Keratinocyte (primary cell): Measurements from ENCODE around the gene ASIC2. TPM values are rescaled to one million over a fixed set of nuclear protein-coding genes. Genes with fewer than 3 reads are reported as not detected.

Experiments
- DNase-seq: peaks from one replicate; pipeline ENCODE4 v3.0.0-alpha.2; 2011; ENCODE audit warnings: low read depth, missing footprints, low spot score
- FAIRE-seq: peaks from 2 replicates; lab custom pipeline; 2011; peaks lifted over from hg19 to GRCh38; lab: Jason Lieb, UNC
- H2AFZ ChIP-seq: 2 replicates; pipeline ENCODE4 v1.6.0; 2012; ENCODE audit warnings: low read length, control low read depth, inconsistent platforms; ENCODE audit not compliant: control insufficient read depth
- H3K27ac ChIP-seq: 2 replicates; pipeline ENCODE4 v1.5.1; 2011; ENCODE audit warnings: low read length; ENCODE audit not compliant: control insufficient read depth, insufficient read depth
- H3K27me3 ChIP-seq: 3 replicates; pipeline ENCODE4 v1.6.0; 2011; ENCODE audit warnings: low read length; ENCODE audit not compliant: control insufficient read depth, insufficient read depth; ENCODE audit errors: extremely low read depth
- H3K36me3 ChIP-seq, 2 experiments: 2 replicates in 1 of 2; 3 replicates in 1 of 2; pipeline ENCODE4 v1.5.1; 2011; ENCODE audit warnings: low read length in 2 of 2, mild to moderate bottlenecking in 1 of 2; ENCODE audit not compliant: control insufficient read depth in 2 of 2, insufficient read depth in 2 of 2; ENCODE audit errors: extremely low read depth in 1 of 2
- H3K4me1 ChIP-seq: 3 replicates; pipeline ENCODE4 v1.5.1; 2011; ENCODE audit warnings: low read length; ENCODE audit not compliant: control insufficient read depth, insufficient read depth; ENCODE audit errors: extremely low read depth
- H3K4me2 ChIP-seq: 3 replicates; pipeline ENCODE4 v1.6.0; 2011; ENCODE audit warnings: low read depth, low read length; ENCODE audit not compliant: control insufficient read depth, insufficient read depth; ENCODE audit errors: extremely low read depth
- H3K4me3 ChIP-seq, 3 experiments: fragments of 200-600 bp in 1 of 3; sonication (generic) in 1 of 3; 2 replicates in 2 of 3; 3 replicates in 1 of 3; pipeline ENCODE4 v1.5.1; 2011 to 2016; ENCODE audit warnings: low read length in 3 of 3, mild to moderate bottlenecking in 3 of 3, control low read depth in 2 of 3, inconsistent platforms in 1 of 3, low read depth in 1 of 3, mixed read lengths in 1 of 3, mixed run types in 1 of 3, moderate library complexity in 1 of 3; ENCODE audit not compliant: control insufficient read depth in 2 of 3, insufficient read depth in 2 of 3; ENCODE audit errors: extremely low read depth in 1 of 3
- H3K79me2 ChIP-seq: 2 replicates; pipeline ENCODE4 v1.6.0; 2012; ENCODE audit warnings: low read length; ENCODE audit not compliant: control insufficient read depth, insufficient read depth
- H3K9ac ChIP-seq: 3 replicates; pipeline ENCODE4 v1.6.0; 2011; ENCODE audit warnings: low read length; ENCODE audit not compliant: control insufficient read depth, insufficient read depth; ENCODE audit errors: extremely low read depth
- H3K9me1 ChIP-seq: 3 replicates; pipeline ENCODE4 v1.6.0; 2011; ENCODE audit warnings: low read length; ENCODE audit not compliant: control insufficient read depth, insufficient read depth; ENCODE audit errors: extremely low read depth
- H3K9me3 ChIP-seq: 2 replicates; pipeline ENCODE4 v1.5.1; 2012; ENCODE audit warnings: low read depth, low read length; ENCODE audit not compliant: control insufficient read depth
- H4K20me1 ChIP-seq: 3 replicates; pipeline ENCODE4 v1.6.0; 2011; ENCODE audit warnings: low read length; ENCODE audit not compliant: control insufficient read depth, insufficient read depth; ENCODE audit errors: extremely low read depth
- CTCF ChIP-seq, 3 experiments: IDR thresholded peaks in 1 of 3; conservative IDR thresholded peaks in 1 of 3; optimal IDR thresholded peaks in 1 of 3; 2 replicates in 2 of 3; 3 replicates in 1 of 3; pipeline versions ENCODE3 to v1.5.1; 2011; ENCODE audit warnings: low read length in 3 of 3, mild to moderate bottlenecking in 3 of 3, moderate library complexity in 2 of 3, control low read depth in 1 of 3, inconsistent platforms in 1 of 3; ENCODE audit not compliant: insufficient read depth in 2 of 3; ENCODE audit errors: extremely low read depth in 1 of 3
- EZH2 ChIP-seq: IDR thresholded peaks from one replicate; pipeline ENCODE4 v1.6.1; 2012; ENCODE audit warnings: inconsistent platforms, mild to moderate bottlenecking, low read length, moderate library complexity
- dilution Hi-C: fragments of 300-500 bp; cut with MboI; formaldehyde crosslinking; loops from one replicate; pipeline ENCODE4 v1.7.0; 2020; ENCODE audit warnings: low sequenced_read_pairs; ENCODE audit not compliant: extremely low pct_ligation_motif_present
- polyA plus RNA-seq, 5 experiments: library from polyadenylated mRNA; depleted of rRNA in 3 of 5; stranded (reverse) in 3 of 5; stranded (forward) in 1 of 5; unstranded in 1 of 5; fragments of >200 nt; gene quantifications; 1 replicate in 1 of 5; 2 replicates in 3 of 5; 3 replicates in 1 of 5; pipeline versions ENCODE4 v1.2.1 to v1.2.3, GENCODE V29; 2011 to 2012; ENCODE audit warnings: missing spikeins in 2 of 5, low read depth in 1 of 5, low replicate concordance in 1 of 5

The ASIC2 gene
- polyA plus RNA-seq, 1 donor (not counting 4 experiments of a cell fraction or from before 2014, with no cell fraction given): not detected

GRCh38 chr17:33262266-33263123, 30.6 kb downstream of the ASIC2 start:
- no peaks in the 10 kb centered on the region for H3K9me1 ChIP-seq
- TF ChIP-seq CTCF (optimal IDR thresholded peaks at IDR 0.05 in 1 of 3, IDR thresholded peaks at IDR 0.05 in 1 of 3, conservative IDR thresholded peaks at IDR 0.05 in 1 of 3; ENCODE audit: extremely low read depth in 1 of 3, insufficient read depth in 2 of 3, low read length in 3 of 3) (no peak), EZH2 (no peak)
- no peak overlapping the region for H3K9ac ChIP-seq
- no peaks in the 10 kb centered on the region for H3K79me2 ChIP-seq
- FAIRE-seq: no peak
- H3K27me3 ChIP-seq: no peaks in the 10 kb centered on the region
- dilution Hi-C loops: no loop called here
- H3K4me3 ChIP-seq: no peak overlapping the region
- no peak overlapping the region for H2AFZ ChIP-seq
- no peaks in the 10 kb centered on the region for H3K36me3 ChIP-seq
- no peaks in the 10 kb centered on the region for H3K9me3 ChIP-seq
- peaks cover 9% of the 10 kb centered on the region for H3K4me1 ChIP-seq
- DNase-seq: no peak
- no peaks in the 10 kb centered on the region for H4K20me1 ChIP-seq
- no peak overlapping the region for H3K4me2 ChIP-seq
- H3K27ac ChIP-seq: no peak overlapping the region

DNA sequence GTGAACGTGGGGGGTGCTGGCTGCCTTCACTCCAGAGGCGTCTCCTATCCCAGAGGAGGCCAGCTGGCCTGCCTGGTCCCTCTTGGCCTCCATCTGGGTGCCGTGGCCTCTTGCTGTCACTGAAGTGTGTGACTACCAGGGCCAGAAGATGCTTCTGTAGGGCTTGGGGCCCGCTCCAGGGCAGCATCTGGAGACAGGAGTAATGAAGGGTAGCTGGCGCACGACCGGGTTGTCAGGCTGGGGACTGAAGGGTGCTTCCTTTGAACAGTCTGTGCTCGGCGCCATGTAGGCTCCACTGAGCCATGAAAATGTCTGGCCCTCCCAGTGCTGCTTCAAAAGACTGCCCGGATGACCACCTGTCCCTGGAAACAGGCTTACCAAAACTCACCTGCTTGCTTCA, 31.3 kb downstream of the ASIC2 start:
- H4K20me1 ChIP-seq: no peaks in the 10 kb centered on the region
- no peak for TF ChIP-seq EZH2
- no peak for TF ChIP-seq CTCF (optimal IDR thresholded peaks at IDR 0.05 in 1 of 3, IDR thresholded peaks at IDR 0.05 in 1 of 3, conservative IDR thresholded peaks at IDR 0.05 in 1 of 3; ENCODE audit: extremely low read depth in 1 of 3, insufficient read depth in 2 of 3, low read length in 3 of 3)
- no peaks in the 10 kb centered on the region for H3K27me3 ChIP-seq
- H3K36me3 ChIP-seq: no peaks in the 10 kb centered on the region
- no peaks in the 10 kb centered on the region for H3K9me3 ChIP-seq
- no peaks in the 10 kb centered on the region for H3K79me2 ChIP-seq
- FAIRE-seq (no peak), DNase-seq (no peak)
- no peak overlapping the region for H3K9ac ChIP-seq
- H3K9me1 ChIP-seq: no peaks in the 10 kb centered on the region
- no peak overlapping the region for H2AFZ ChIP-seq
- dilution Hi-C loops: no loop called here
- H3K27ac ChIP-seq: no peak overlapping the region
- H3K4me1 ChIP-seq: peaks cover 4% of the 10 kb centered on the region
- no peak overlapping the region for H3K4me3 ChIP-seq
- H3K4me2 ChIP-seq: no peak overlapping the region
